ENCODE results near the gene ADGRD1. TPM values are rescaled to one million over a fixed set of nuclear protein-coding genes. Genes with fewer than 3 reads are reported as not detected.
"Not testable (repeated sequence)": the region's sequence is repeated elsewhere in the genome, so short reads cannot be mapped to it uniquely, and the experiment has no call there.

The ADGRD1 gene
- polyA plus RNA-seq, 1 experiment, result 68.5 TPM

- POLR2A ChIA-PET, result no interaction called here
Measured at GRCh38 chr12:131066207-131066885, 112.6 kb downstream of the ADGRD1 start.

GRCh38 chr12:131066886-131067490, 113.3 kb downstream of the ADGRD1 start:
- no peaks in the 10 kb centered on the region for H3K36me3 ChIP-seq (ENCODE audit: control insufficient read depth, insufficient read depth, low read length)
- CTCF ChIA-PET, result no interaction called here
- no peak for TF ChIP-seq CTCF (IDR thresholded peaks at IDR 0.05; ENCODE audit: insufficient read depth, low read depth, low read length)
- no peak for DNase-seq (ENCODE audit: low read depth)
- POLR2A ChIA-PET, result no interaction called here
- H3K4me3 ChIP-seq (ENCODE audit: low read depth, low read length), result no peak overlapping the region
- no peaks in the 10 kb centered on the region for H3K27me3 ChIP-seq (ENCODE audit: control insufficient read depth, insufficient read depth, low read length)

More at GRCh38 chr12:131066207-131066885, 112.6 kb downstream of the ADGRD1 start:
- Histone ChIP-seq H3K36me3 (ENCODE audit: control insufficient read depth, insufficient read depth, low read length) (no peaks in the 10 kb centered on the region), H3K27me3 (ENCODE audit: control insufficient read depth, insufficient read depth, low read length) (no peaks in the 10 kb centered on the region), H3K4me3 (ENCODE audit: low read depth, low read length) (no peak overlapping the region)
- CTCF ChIA-PET, result no interaction called here
- DNase-seq (ENCODE audit: low read depth), result no peak
- no peak for TF ChIP-seq CTCF (IDR thresholded peaks at IDR 0.05; ENCODE audit: insufficient read depth, low read depth, low read length)

DNA sequence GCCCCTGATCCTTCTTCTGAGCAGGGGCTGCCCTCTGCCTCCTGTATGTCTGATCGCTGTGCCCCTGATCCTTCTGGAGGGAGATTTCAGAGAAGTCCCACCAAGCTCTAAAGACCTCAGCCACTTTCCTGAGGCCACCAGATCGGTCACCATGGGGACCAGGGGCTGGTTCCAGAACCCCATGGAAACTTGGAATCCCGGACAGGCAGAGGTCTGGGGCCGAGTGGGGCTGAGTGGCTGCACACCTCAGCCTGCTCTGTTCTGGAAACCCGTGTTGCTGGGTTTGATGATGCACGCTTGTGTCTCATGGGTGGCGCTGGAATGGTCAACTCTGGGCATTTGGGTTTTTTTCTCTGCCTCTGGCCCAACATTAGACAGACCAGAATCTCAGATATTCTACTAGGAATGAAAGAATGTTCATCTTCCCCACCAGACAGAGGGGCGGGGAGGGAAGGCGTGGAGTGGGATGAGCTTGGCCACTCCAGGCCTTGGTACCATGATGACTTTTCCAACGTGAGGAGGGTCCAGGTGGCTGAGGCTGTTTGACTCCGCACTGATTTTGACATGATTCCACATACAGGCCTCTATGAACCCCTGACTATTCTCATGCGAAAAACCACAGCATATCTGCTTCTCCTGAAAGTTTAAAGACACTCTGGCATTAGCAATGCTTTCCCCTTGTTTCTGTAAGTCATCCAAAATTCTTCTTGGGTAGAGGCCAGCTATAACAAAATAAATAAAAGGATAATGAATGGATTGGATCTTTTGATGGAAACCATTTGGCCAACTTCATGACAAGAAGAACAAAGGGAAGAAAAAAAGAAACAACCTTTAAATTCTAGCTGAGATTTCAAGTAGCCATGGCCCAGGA, 114.5 kb downstream of the ADGRD1 start:
- TF ChIP-seq CTCF (IDR thresholded peaks at IDR 0.05; ENCODE audit: insufficient read depth, low read depth, low read length), result no peak
- H3K27me3 ChIP-seq (ENCODE audit: control insufficient read depth, insufficient read depth, low read length), result no peaks in the 10 kb centered on the region
- POLR2A ChIA-PET, result no interaction called here
- H3K4me3 ChIP-seq (ENCODE audit: low read depth, low read length), result no peak overlapping the region
- no peaks in the 10 kb centered on the region for H3K36me3 ChIP-seq (ENCODE audit: control insufficient read depth, insufficient read depth, low read length)
- DNase-seq (ENCODE audit: low read depth), result no peak
- CTCF ChIA-PET, result no interaction called here

DNA sequence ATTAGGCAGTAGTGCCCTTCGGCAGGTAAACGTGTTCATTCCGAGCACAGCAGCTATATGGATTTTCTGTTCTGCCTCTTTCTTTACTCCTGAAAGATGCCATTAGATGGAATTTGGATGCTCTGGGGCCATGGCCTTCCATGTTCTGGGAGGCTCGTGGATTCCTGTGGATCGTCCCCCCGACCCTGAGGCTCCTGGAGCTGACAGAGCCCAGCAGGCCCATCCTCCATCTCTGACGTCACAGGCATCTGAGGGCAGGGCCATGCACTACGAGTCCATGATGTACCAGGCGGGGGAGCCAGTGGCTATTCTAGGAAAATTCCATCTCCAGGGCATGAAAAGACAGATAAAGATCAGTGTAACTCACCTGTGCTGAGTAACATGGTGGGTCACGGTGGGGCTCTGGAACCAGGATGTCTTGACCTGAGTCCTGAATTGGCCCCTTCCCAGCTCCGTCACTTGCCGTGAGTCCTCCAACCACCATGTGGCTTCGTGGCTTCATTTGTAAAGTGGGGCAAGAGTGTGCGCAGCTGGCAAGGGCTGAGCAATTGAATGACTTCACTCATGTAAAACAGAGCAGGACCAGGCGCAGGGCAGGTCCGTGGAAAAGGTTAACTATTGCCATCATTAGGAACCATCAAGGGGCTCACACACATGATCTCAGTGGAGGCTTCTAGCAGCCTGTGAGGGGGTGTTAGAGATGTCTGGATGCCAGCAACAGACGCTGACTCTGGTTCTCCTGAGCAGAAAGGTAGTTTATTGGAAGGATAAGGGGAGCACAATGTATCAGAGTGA, 115.4 kb downstream of the ADGRD1 start:
- CTCF ChIA-PET, result not testable (repeated sequence)

DNA sequence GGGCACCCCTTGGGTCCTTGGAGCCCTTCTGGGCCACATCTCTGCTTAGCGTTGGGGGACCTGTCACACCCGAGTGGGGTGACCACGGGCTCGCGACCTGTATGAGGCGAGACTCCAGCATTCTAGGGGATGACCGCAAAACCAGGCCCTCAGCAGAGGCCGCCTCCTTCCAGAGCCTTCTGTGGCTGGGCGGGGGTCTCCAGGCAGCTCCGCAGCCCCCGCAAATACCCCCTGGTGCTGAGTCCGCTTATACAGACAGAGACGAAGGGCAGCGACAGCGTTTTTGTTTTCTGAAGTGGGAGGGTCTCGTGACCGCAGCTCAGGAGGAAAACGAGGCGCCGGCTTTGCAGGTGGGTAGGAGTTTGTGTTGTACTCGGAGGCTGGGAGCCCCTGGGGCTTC, 116.4 kb downstream of the ADGRD1 start:
- H3K4me3 ChIP-seq (ENCODE audit: low read depth, low read length); CTCF ChIA-PET; H3K36me3 ChIP-seq (ENCODE audit: control insufficient read depth, insufficient read depth, low read length); POLR2A ChIA-PET; DNase-seq (ENCODE audit: low read depth); H3K27me3 ChIP-seq (ENCODE audit: control insufficient read depth, insufficient read depth, low read length): not testable (repeated sequence)

More for the DNA sequence above, 115.4 kb downstream of the ADGRD1 start:
- H3K27me3 ChIP-seq (ENCODE audit: control insufficient read depth, insufficient read depth, low read length); H3K36me3 ChIP-seq (ENCODE audit: control insufficient read depth, insufficient read depth, low read length); POLR2A ChIA-PET; DNase-seq (ENCODE audit: low read depth); H3K4me3 ChIP-seq (ENCODE audit: low read depth, low read length): not testable (repeated sequence)

DNA sequence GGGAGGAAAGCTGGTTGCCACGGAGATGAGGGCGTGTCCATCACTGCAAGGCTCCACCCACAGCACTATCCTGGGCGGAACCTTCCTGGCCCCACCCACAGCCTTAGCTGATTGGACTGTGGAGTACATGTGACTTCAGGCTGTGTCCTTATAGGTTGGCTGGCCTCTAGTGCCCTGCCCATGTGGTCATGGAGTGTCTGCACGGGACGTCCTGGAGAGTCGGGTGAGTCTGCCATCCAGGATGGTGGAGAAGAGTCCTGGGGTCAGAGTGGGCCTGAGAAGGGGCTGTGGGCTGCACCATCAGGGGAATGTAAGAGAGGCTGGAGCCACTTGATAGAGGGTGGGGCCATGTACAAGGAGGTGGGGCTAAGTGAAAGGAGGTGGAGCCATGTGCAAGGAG, 117.0 kb downstream of the ADGRD1 start:
- H3K27me3 ChIP-seq (ENCODE audit: control insufficient read depth, insufficient read depth, low read length); CTCF ChIA-PET; DNase-seq (ENCODE audit: low read depth); POLR2A ChIA-PET; H3K36me3 ChIP-seq (ENCODE audit: control insufficient read depth, insufficient read depth, low read length); H3K4me3 ChIP-seq (ENCODE audit: low read depth, low read length): not testable (repeated sequence)

DNA sequence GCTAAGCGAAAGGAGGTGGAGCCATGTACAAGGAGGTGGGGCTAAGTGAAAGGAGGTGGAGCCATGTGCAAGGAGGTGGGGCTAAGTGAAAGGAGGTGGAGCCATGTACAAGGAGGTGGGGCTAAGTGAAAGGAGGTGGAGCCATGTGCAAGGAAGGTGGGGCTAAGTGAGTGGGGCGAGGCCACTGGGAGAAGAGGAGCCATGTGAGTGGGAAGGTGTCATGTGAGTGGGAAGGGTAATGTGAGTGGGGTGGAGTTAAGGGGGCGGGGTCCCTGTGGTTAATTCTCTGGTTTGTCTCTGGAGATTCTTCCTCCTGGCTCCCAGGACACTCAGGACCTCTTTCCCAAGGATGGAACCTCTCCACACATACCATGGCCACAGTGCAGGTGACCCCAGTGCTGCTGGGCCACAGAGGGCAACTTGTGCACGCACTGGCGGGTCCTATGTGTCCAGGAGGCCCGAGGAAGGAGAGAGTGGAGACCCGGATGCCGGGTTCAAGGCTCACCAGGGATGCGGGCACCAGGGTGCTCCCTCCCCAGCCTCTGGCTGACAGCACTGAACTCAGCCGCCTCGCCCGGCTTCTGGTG, 117.6 kb downstream of the ADGRD1 start:
- DNase-seq (ENCODE audit: low read depth); H3K27me3 ChIP-seq (ENCODE audit: control insufficient read depth, insufficient read depth, low read length); H3K4me3 ChIP-seq (ENCODE audit: low read depth, low read length); H3K36me3 ChIP-seq (ENCODE audit: control insufficient read depth, insufficient read depth, low read length); POLR2A ChIA-PET; CTCF ChIA-PET: not testable (repeated sequence)

GRCh38 chr12:131071950-131072349, 118.2 kb downstream of the ADGRD1 start:
- DNase-seq (ENCODE audit: low read depth); H3K36me3 ChIP-seq (ENCODE audit: control insufficient read depth, insufficient read depth, low read length); H3K27me3 ChIP-seq (ENCODE audit: control insufficient read depth, insufficient read depth, low read length); H3K4me3 ChIP-seq (ENCODE audit: low read depth, low read length); POLR2A ChIA-PET; CTCF ChIA-PET: not testable (repeated sequence)
